SK-N-SH (cell line): ENCODE results near the gene BRD2.

ENCODE experiments used
- RFX5 ChIP-seq: IDR thresholded peaks from 2 replicates; pipeline ENCODE4 v1.6.1; 2012; ENCODE audit warnings: mild to moderate bottlenecking, improper control_type of control experiment, low read length
- SMC3 ChIP-seq: IDR thresholded peaks from 2 replicates; pipeline ENCODE4 v1.6.1; 2012; ENCODE audit warnings: low read depth, low read length, improper control_type of control experiment
- TAF1 ChIP-seq: IDR thresholded peaks from 2 replicates; pipeline ENCODE4 v1.6.1; 2012; ENCODE audit warnings: low read depth, mild to moderate bottlenecking, low read length, moderate library complexity, borderline replicate concordance

- TF ChIP-seq TAF1 (no peak), SMC3 (no peak), RFX5 (no peak)
Observed at GRCh38 chr6:33017018-33017417, 48.6 kb downstream of the BRD2 start.
